ENCODE measurements around the gene CCNG2. TPM values are rescaled to one million over a fixed set of nuclear protein-coding genes. Genes with fewer than 3 reads are reported as not detected.

The CCNG2 gene
- total RNA-seq: 18.5 and 32.6 TPM in 2 replicates

GRCh38 chr4:77156912-77157858 lies at the start of gene CCNG2:
Gene CCNG2 (plus strand): TSS chr4:77157207. CDS start chr4:77158533, 1,326 bp downstream.

Other genes starting within 250 kb of the CCNG2 start
- 189 and 241 TPM in 2 replicates for gene SEPTIN11, start 207.5 kb upstream of the CCNG2 start, total RNA-seq
- 104 and 142 TPM in 2 replicates for gene CCNI, start 81.2 kb upstream of the CCNG2 start, total RNA-seq

Data from uterine smooth muscle cell (primary cell).